ENCODE data around the gene CCDC88B. TPM values are rescaled to one million over a fixed set of nuclear protein-coding genes. Genes with fewer than 3 reads are reported as not detected.

CCDC88B gene
- total and polyA plus RNA-seq, 4 donors: 3.5 to 4.9 (median 4.0) TPM

DNA sequence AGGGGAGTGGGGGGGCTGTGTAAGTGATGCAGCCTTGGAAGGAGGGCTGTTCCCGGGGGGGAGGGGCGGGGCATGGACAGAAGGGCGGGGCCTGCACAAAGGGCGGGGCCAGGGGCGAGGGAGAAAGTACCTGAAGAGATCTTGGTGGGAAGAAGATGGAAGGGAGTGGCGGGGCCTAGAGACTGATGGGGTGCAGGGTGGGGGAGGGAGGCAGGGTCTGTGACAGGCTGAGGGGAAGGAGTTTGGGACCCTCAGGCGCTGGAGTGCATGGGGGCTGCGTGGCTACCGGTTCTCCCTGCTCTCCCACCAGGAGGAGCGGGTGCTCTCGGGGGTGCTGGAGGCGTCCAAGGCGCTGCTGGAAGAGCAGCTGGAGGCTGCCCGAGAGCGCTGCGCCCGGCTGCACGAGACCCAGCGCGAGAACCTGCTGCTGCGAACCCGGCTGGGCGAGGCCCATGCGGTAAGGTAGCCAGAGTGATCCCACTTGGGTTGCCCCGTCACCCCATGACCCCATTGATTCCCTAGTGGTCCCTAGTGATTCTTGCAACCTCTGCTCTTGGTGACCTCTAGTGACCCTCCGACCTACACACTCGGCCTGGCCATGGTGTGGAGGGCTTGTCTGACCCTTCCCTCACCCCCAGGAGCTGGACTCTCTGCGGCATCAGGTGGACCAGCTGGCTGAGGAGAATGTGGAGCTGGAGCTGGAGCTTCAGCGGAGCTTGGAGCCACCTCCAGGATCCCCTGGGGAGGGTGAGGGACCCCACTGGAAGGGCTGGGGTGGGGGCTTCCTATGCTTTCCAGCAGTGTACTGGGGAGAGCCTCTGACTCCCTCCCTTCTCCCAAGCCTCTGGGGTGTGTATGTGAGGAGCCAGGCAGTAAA is 3.1 kb downstream of the CCDC88B start:
- Histone ChIP-seq H3K9ac (ENCODE audit: low read depth in 1 of 2, low read length in 2 of 2) (no peak overlapping the region), H3K27me3 (ENCODE audit: control insufficient read depth in 4 of 4, insufficient read depth in 4 of 4, low read length in 3 of 4) (no peaks in the 10 kb centered on the region), H3K4me3 (ENCODE audit: low read depth in 1 of 3, low read length in 3 of 3) (peak overlapping the region in 1 of 3 donors; percentile 34), H3K4me1 (ENCODE audit: control insufficient read depth in 4 of 4, insufficient read depth in 4 of 4, low read length in 3 of 4) (peaks cover 0 to 12% (median 7%) of the 10 kb centered on the region in 4 donors), H3K36me3 (ENCODE audit: control insufficient read depth in 4 of 4, insufficient read depth in 3 of 4, low read depth in 1 of 4, low read length in 3 of 4) (no peaks in the 10 kb centered on the region), H3K9me3 (ENCODE audit: control insufficient read depth in 4 of 4, low read length in 3 of 4) (no peaks in the 10 kb centered on the region), H3K27ac (ENCODE audit: low read depth in 1 of 2, low read length in 2 of 2) (no peak overlapping the region)
- no peak for DNase-seq (ENCODE audit: low spot score)
- TF ChIP-seq, protein P1, sequence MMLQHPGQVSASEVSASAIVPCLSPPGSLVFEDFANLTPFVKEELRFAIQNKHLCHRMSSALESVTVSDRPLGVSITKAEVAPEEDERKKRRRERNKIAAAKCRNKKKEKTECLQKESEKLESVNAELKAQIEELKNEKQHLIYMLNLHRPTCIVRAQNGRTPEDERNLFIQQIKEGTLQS (IDR thresholded peaks at IDR 0.05): no peak
- TF ChIP-seq, protein P2, sequence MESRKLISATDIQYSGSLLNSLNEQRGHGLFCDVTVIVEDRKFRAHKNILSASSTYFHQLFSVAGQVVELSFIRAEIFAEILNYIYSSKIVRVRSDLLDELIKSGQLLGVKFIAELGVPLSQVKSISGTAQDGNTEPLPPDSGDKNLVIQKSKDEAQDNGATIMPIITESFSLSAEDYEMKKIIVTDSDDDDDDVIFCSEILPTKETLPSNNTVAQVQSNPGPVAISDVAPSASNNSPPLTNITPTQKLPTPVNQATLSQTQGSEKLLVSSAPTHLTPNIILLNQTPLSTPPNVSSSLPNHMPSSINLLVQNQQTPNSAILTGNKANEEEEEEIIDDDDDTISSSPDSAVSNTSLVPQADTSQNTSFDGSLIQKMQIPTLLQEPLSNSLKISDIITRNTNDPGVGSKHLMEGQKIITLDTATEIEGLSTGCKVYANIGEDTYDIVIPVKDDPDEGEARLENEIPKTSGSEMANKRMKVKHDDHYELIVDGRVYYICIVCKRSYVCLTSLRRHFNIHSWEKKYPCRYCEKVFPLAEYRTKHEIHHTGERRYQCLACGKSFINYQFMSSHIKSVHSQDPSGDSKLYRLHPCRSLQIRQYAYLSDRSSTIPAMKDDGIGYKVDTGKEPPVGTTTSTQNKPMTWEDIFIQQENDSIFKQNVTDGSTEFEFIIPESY (IDR thresholded peaks at IDR 0.05): no peak
- TF ChIP-seq JUND (IDR thresholded peaks at IDR 0.05): no peak
- no peak for TF ChIP-seq YY1 (IDR thresholded peaks at IDR 0.05)
- TF ChIP-seq SP1 (IDR thresholded peaks at IDR 0.05): no peak
- WGBS: 54% methylated on average over 29 of the region's 29 CpGs

DNA sequence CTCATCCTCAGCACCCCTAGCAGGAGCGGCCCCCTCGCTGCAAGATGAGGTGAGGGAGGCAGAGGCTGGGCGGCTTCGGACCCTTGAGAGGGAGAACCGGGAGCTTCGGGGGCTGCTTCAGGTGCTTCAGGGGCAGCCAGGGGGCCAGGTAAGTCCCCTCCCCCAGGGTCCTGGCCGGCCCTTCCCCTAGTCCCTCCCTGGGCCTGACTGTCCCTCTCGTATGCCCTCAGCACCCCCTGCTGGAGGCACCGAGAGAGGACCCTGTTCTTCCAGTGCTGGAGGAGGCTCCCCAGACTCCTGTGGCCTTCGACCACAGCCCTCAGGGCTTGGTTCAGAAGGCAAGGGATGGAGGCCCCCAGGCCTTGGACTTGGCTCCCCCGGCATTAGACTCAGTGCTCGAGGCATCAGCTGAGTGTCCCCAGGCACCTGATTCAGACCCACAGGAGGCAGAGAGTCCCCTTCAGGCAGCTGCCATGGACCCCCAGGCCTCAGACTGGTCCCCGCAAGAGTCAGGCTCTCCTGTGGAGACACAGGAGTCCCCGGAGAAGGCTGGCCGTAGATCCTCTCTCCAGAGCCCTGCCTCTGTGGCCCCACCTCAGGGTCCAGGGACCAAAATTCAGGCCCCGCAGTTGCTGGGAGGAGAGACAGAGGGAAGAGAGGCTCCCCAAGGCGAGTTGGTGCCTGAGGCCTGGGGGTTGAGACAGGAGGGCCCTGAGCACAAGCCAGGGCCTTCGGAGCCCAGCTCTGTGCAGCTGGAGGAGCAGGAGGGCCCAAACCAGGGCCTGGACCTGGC is 4.0 kb downstream of the CCDC88B start:
- 87% methylated on average over 18 of the region's 18 CpGs for WGBS
- Histone ChIP-seq H3K9ac (ENCODE audit: low read depth in 1 of 2, low read length in 2 of 2) (no peak overlapping the region), H3K36me3 (ENCODE audit: control insufficient read depth in 4 of 4, insufficient read depth in 3 of 4, low read depth in 1 of 4, low read length in 3 of 4) (no peaks in the 10 kb centered on the region), H3K9me3 (ENCODE audit: control insufficient read depth in 4 of 4, low read length in 3 of 4) (no peaks in the 10 kb centered on the region), H3K27me3 (ENCODE audit: control insufficient read depth in 4 of 4, insufficient read depth in 4 of 4, low read length in 3 of 4) (no peaks in the 10 kb centered on the region), H3K27ac (ENCODE audit: low read depth in 1 of 2, low read length in 2 of 2) (no peak overlapping the region), H3K4me1 (ENCODE audit: control insufficient read depth in 4 of 4, insufficient read depth in 4 of 4, low read length in 3 of 4) (peaks cover 0 to 12% (median 7%) of the 10 kb centered on the region in 4 donors), H3K4me3 (ENCODE audit: low read depth in 1 of 3, low read length in 3 of 3) (no peak overlapping the region)
- TF ChIP-seq, protein P1 (IDR thresholded peaks at IDR 0.05): no peak
- TF ChIP-seq RAD21 (IDR thresholded peaks at IDR 0.05): peak in 1 of 2 donors; percentile 68
- TF ChIP-seq NR2F2 (IDR thresholded peaks at IDR 0.05): no peak
- TF ChIP-seq JUND (IDR thresholded peaks at IDR 0.05): no peak
- TF ChIP-seq HNF4G (IDR thresholded peaks at IDR 0.05): no peak
- TF ChIP-seq HNF4A (conservative IDR thresholded peaks at IDR 0.05): no peak
- no peak for TF ChIP-seq RXRA (IDR thresholded peaks at IDR 0.05)
- no peak for TF ChIP-seq FOXA1 (IDR thresholded peaks at IDR 0.05)
- TF ChIP-seq EGR1 (IDR thresholded peaks at IDR 0.05; ENCODE audit: low read depth in 2 of 2): no peak
- TF ChIP-seq FOXA2 (IDR thresholded peaks at IDR 0.05): no peak
- TF ChIP-seq, protein P3, sequence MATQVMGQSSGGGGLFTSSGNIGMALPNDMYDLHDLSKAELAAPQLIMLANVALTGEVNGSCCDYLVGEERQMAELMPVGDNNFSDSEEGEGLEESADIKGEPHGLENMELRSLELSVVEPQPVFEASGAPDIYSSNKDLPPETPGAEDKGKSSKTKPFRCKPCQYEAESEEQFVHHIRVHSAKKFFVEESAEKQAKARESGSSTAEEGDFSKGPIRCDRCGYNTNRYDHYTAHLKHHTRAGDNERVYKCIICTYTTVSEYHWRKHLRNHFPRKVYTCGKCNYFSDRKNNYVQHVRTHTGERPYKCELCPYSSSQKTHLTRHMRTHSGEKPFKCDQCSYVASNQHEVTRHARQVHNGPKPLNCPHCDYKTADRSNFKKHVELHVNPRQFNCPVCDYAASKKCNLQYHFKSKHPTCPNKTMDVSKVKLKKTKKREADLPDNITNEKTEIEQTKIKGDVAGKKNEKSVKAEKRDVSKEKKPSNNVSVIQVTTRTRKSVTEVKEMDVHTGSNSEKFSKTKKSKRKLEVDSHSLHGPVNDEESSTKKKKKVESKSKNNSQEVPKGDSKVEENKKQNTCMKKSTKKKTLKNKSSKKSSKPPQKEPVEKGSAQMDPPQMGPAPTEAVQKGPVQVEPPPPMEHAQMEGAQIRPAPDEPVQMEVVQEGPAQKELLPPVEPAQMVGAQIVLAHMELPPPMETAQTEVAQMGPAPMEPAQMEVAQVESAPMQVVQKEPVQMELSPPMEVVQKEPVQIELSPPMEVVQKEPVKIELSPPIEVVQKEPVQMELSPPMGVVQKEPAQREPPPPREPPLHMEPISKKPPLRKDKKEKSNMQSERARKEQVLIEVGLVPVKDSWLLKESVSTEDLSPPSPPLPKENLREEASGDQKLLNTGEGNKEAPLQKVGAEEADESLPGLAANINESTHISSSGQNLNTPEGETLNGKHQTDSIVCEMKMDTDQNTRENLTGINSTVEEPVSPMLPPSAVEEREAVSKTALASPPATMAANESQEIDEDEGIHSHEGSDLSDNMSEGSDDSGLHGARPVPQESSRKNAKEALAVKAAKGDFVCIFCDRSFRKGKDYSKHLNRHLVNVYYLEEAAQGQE (IDR thresholded peaks at IDR 0.05): no peak
- TF ChIP-seq, protein P4, sequence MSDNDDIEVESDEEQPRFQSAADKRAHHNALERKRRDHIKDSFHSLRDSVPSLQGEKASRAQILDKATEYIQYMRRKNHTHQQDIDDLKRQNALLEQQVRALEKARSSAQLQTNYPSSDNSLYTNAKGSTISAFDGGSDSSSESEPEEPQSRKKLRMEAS (IDR thresholded peaks at IDR 0.05): no peak
- TF ChIP-seq, protein P5, sequence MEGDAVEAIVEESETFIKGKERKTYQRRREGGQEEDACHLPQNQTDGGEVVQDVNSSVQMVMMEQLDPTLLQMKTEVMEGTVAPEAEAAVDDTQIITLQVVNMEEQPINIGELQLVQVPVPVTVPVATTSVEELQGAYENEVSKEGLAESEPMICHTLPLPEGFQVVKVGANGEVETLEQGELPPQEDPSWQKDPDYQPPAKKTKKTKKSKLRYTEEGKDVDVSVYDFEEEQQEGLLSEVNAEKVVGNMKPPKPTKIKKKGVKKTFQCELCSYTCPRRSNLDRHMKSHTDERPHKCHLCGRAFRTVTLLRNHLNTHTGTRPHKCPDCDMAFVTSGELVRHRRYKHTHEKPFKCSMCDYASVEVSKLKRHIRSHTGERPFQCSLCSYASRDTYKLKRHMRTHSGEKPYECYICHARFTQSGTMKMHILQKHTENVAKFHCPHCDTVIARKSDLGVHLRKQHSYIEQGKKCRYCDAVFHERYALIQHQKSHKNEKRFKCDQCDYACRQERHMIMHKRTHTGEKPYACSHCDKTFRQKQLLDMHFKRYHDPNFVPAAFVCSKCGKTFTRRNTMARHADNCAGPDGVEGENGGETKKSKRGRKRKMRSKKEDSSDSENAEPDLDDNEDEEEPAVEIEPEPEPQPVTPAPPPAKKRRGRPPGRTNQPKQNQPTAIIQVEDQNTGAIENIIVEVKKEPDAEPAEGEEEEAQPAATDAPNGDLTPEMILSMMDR (IDR thresholded peaks at IDR 0.05; ENCODE audit: low read depth, low read length, missing input control): peak; percentile 9
- DNase-seq (ENCODE audit: low spot score): no peak

Measured in liver (tissue), 9 donors.